Measurements from ENCODE around the gene CCDC63.

CCDC63 gene

GRCh38 chr12:110846615-110847566, at the start of gene CCDC63:
Gene CCDC63 (plus strand): TSS chr12:110846987. CDS start chr12:110852955, 5,968 bp downstream.
- DNase-seq (ENCODE audit: low spot score) = no peak

DNA sequence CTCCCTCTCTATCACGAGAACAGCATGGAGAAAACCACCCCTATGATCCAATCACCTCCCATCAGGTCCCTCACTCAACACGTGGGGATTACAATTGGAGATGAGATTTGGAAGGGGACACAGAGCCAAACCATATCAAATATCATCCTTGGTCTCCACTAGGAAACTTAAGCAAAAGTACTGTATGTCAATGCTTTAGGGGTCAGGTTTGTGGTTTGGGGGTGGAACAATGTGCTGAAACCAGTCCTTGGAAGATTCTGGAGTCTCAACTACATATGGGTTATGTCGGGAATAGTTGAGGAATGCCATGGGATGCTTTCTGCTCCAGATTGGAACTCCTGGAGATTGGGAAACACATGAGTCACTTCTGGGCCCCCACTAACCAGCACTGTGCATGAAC, 48.3 kb upstream of the CCDC63 start:
- DNase-seq (ENCODE audit: low spot score) = no peak

DNA sequence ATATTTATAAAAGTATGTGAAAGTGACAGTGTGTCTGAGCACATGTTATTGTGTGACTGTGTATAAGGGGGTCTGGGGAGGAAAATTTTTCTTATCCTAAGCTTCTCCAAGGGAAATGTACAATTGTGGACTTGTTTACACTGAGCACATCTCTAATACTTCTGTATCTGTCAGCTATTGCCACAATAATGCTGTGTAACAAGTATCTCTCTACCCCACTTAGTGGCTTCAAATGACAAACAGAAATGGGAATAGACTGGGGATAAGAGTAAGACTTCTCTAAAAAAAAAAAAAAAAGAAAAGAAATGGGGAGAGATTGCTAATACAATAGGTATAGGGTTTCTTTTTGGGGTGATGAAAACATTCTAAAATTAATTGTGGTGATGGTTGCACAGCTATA, 44.3 kb upstream of the CCDC63 start:
- DNase-seq (ENCODE audit: low spot score) = no peak

DNA sequence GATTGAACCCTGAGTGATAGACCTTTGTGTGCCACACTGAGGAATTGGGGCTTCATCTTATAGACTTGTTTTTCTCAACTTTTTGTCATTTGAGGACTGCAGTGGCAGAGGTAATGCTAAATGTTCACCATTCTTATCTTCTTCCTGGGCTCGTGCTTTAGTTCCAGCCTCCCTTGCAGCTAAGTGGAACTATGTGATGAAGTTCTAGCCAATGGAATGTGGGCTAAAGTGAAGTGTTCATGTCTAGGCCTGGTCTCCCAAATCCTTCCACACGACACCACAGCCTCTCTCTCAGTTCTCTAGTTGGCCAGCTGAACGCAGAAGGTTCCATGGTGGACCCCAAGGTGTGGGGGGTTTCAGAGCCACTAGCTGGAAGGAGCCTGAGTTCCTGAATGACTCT, 42.4 kb upstream of the CCDC63 start:
- no peak for DNase-seq (ENCODE audit: low spot score)

- DNase-seq (ENCODE audit: low spot score) = no peak
These were observed 39.1 kb upstream of the CCDC63 start for GRCh38 chr12:110807640-110808039.

DNA sequence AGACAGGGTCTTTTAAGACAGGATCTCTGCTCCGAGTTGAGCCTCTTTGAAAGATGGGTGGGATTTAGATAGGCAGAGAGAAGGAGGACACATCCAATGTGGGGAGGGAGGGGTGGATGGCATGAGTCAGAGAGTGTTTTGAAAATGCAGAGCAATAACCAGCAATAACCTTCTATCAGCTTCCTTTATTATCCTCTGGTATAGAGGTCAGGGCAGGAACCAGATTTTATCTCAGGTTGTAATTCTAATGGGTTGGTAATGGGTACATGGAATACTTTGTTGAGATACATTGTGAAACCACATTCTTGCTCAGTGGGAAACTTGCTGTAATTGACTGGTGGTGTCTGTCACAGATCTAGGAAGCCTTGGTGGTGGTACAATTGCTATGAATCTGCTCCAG, 37.6 kb upstream of the CCDC63 start:
- no peak for DNase-seq (ENCODE audit: low spot score)

GRCh38 chr12:110811972-110812371, 34.8 kb upstream of the CCDC63 start:
- DNase-seq (ENCODE audit: low spot score) = no peak

- no peak for DNase-seq (ENCODE audit: low spot score)
These were observed 33.5 kb upstream of the CCDC63 start for GRCh38 chr12:110813285-110813684.

DNA sequence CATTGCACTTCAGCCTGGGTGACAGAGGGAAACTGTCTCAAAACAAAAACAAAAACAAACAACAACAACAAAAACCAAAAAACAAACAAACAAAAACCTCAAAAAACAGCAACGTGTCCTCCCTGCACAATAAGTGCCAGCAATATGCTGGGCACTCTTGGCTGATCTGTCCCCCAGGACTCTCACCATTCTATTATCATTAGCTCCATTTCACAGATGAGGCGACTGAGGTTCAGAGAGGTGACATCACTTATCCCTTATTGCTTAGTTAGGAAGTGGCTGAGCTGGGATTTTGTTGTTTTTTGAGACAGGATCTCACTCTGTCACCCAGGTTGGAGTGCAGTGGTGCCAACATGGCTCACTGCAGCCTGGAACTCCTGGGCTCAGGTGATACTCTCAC, 33.0 kb upstream of the CCDC63 start:
- no peak for DNase-seq (ENCODE audit: low spot score)

- DNase-seq (ENCODE audit: low spot score) = no peak
These were observed 30.5 kb upstream of the CCDC63 start for GRCh38 chr12:110816248-110816647.

- DNase-seq (ENCODE audit: low spot score) = no peak
These were observed 30.0 kb upstream of the CCDC63 start for GRCh38 chr12:110816779-110817178.

DNA sequence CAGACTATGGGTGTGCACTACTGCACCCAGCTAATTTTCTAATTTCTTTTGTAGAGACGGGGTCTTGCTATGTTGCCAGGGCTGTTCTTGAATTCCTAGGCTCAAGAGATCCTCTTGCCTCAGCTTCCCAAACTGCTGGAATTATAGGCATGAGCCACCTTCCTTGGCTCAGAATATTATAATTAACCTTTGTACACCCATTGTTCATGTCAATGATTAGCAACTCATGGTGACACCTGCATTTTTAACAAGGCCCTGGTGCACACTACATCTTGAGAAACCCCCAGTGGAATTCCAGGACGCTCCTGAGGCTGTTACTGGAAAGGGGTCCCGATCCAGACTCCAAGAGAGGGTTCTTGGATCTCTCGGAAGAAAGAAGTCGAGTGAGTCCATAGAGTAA, 28.3 kb upstream of the CCDC63 start:
- no peak for DNase-seq (ENCODE audit: low spot score)

DNA sequence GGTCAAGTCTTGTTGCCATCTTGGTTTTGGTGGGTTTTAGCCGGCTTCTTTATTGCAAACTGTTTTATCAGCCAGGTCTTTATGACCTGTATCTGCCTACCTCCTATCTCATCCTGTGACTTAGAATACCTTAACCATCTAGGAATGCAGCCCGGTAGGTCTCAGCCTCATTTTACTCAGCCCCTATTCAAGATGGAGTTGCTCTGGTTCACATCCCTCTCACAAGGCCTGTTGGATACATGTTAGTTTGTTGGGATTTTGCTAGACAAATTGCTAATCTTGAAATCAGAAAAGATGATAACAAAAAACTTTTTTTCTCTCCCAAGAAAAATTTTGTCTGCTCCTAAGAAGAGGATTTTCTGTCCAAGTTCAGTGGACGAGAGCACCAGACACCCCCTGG, 27.6 kb upstream of the CCDC63 start:
- DNase-seq (ENCODE audit: low spot score) = no peak

- DNase-seq (ENCODE audit: low spot score) = no peak
These were observed 27.1 kb upstream of the CCDC63 start for GRCh38 chr12:110819646-110820045.

DNA sequence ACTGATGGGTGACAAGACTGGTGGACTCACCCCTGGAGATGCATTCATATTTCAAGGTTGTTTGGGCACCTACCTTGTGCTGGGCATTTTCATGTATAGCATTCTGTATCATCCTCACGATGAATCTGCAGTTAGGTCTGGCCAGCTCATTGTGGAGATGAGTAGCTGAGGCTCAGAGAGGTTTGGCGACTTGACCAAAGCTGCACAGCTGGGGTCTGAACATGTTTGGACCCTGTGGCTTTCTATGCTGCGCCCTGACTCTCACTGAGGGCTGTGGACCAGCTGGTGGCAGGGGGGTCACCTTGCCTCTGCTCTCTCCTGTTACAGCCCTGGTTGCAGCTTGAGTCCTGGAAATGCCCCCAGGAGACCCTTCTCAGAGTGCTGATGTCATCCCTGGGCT, 24.9 kb upstream of the CCDC63 start:
- DNase-seq (ENCODE audit: low spot score) = no peak

GRCh38 chr12:110822821-110823415, 23.9 kb upstream of the CCDC63 start:
- no peak for DNase-seq (ENCODE audit: low spot score)

DNA sequence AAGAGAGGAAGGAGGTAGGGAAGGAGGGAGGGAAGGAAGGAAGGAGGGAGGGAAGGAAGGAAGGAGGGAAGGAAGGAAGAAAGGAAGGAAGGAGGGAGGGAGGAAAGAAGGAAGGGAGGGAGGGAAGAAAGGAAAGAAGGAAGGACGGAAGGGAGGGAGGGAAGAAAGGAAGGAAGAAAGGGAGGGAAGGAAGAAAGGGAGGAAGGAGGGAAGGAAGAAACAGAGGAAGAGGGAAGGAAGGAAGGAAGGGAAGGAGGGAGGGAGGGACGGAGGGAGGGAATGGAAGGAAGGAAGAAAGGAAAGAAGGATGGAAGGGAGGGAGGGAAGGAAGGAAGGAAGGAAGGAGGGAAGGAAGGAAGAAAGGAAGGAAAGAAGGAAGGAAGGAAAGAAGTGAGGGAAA, 22.4 kb upstream of the CCDC63 start:
- DNase-seq (ENCODE audit: low spot score) = no peak

GRCh38 chr12:110825530-110825929, 21.3 kb upstream of the CCDC63 start:
- DNase-seq (ENCODE audit: low spot score) = no peak

DNA sequence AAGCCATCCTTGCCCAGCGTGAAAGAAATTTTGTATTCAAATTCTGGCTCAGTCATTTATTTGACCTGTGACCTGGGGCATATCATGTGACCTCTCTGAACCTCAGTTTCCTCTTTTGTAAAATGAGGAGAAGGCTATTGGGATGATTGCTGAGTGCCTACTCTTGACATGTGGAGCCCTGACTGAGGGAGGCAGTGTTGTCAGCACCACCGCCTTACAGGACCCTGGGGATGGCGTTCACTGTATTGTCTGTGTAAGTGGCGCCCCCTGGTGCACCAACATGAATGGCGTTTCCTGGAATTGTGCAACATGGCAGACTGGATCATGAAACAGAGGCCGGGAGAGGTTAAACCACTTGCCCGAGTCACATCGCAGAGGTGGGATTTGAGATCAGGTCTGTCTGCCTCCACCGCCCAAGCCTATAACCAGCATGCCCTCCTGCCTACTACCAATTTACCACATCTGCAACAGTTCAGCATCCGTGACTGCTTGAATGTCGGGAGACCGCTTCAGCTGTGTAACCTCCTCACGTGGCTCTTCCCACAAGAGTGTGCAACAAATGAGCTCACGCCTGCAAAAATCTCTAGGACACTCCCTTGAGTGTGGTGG, 20.1 kb upstream of the CCDC63 start:
- peak; percentile 68 for DNase-seq (ENCODE audit: low spot score)

- DNase-seq (ENCODE audit: low spot score) = no peak
These were observed 17.5 kb upstream of the CCDC63 start for GRCh38 chr12:110829308-110829707.

DNA sequence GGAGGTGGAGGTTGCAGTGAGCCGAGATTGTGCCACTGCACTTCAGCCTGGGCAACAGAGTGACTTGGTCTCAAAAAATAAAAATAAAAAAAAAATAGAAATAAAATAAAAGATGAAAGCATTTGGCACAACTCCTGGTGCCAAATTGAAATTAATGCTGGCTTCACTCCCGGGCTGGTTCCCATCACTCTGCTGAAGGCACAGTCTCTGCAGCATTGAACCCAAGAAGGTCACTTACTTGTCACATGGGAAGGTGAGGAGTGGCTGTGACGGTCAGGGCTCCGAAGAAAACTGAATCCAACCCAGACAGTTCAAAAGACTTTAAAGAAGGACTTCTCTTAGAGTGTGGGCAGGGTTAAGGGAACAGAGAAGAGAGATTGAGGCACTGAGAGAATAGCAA, 10.5 kb upstream of the CCDC63 start:
- DNase-seq (ENCODE audit: low spot score) = no peak

GRCh38 chr12:110841007-110841406, 5.8 kb upstream of the CCDC63 start:
- no peak for DNase-seq (ENCODE audit: low spot score)

DNA sequence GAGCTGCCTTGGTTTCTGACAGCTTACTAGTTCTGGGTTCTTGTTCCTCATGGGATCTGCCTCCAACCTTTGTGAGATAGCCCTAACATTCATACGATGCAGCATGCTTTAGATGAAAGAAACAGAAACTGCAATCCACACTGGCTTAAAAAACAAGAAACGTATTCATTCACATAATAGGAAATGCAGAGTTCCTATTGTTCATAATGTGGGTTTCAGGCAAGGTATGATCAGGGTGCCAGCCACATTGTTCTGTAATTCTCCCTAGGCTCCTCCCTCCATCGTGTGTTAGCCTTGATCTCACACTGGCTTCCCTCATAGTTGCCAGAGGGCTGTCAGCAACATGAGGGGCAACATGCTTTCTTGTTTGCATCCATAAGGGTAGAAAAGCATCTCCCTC, 2.7 kb upstream of the CCDC63 start:
- no peak for DNase-seq (ENCODE audit: low spot score)
